OCI-LY7 (cell line): ENCODE results near the gene TSNAX. TPM values are rescaled to one million over a fixed set of nuclear protein-coding genes. Genes with fewer than 3 reads are reported as not detected.

Experiments used
- BruUV-seq: library from RNA; stranded (reverse); fragments of 400-500 nt; replicated peaks from 2 replicates; lab custom pipeline; 2021; lab: Mats Ljungman, UMichigan
- CTCF ChIA-PET: fragments of 300-600 bp; sonication (Branson Sonifier 250); formaldehyde crosslinking; loops from one replicate; lab custom pipeline; 2022; ENCODE audit warnings: antibody characterized with exemption; ENCODE audit not compliant: unreplicated experiment; lab: Charles Lee
- POLR2A ChIA-PET: fragments of 300-600 bp; sonication (Branson Sonifier 250); formaldehyde crosslinking; loops from one replicate; lab custom pipeline; 2022; ENCODE audit warnings: antibody characterized with exemption; lab: Charles Lee
- DNase-seq: peaks from one replicate; pipeline ENCODE4 v3.0.0-alpha.2; 2015; ENCODE audit warnings: low spot score
- H2AFZ ChIP-seq: fragments of 200-600 bp; sonication (generic), shearing (Covaris generic); 2 replicates; pipeline ENCODE4 v1.6.1; 2014; ENCODE audit warnings: mild to moderate bottlenecking, antibody characterized with exemption, low read length, moderate library complexity
- H3K27ac ChIP-seq: fragments of 200-600 bp; sonication (generic); 2 replicates; pipeline ENCODE4 v1.5.1; 2014; ENCODE audit warnings: mixed run types, low read depth, mild to moderate bottlenecking, moderate library complexity, low read length, inconsistent platforms; ENCODE audit not compliant: poor library complexity, severe bottlenecking
- H3K36me3 ChIP-seq: fragments of 200-600 bp; sonication (generic); 2 replicates; pipeline ENCODE4 v1.6.1; 2014; ENCODE audit warnings: mild to moderate bottlenecking, antibody characterized with exemption, low read length, moderate library complexity, mixed read lengths; ENCODE audit not compliant: insufficient read depth
- H3K4me1 ChIP-seq: fragments of 200-600 bp; sonication (generic); 2 replicates; pipeline ENCODE4 v1.5.1; 2014; ENCODE audit warnings: mild to moderate bottlenecking, low read length; ENCODE audit not compliant: insufficient read depth, poor library complexity, severe bottlenecking
- H3K4me2 ChIP-seq: fragments of 200-600 bp; sonication (generic); 2 replicates; pipeline ENCODE4 v1.6.1; 2014; ENCODE audit warnings: mild to moderate bottlenecking, low read length
- H3K4me3 ChIP-seq: fragments of 200-600 bp; sonication (generic); 2 replicates; pipeline ENCODE4 v1.5.1; 2014; ENCODE audit warnings: mild to moderate bottlenecking, low read depth, low read length; ENCODE audit not compliant: poor library complexity, severe bottlenecking
- H3K79me2 ChIP-seq: fragments of 200-600 bp; sonication (generic); 2 replicates; pipeline ENCODE4 v1.6.1; 2016; ENCODE audit warnings: low read depth, mild to moderate bottlenecking, low read length, moderate library complexity, mixed read lengths; ENCODE audit not compliant: insufficient read depth
- H3K9me2 ChIP-seq: fragments of 200-600 bp; sonication (generic); 2 replicates; pipeline ENCODE4 v1.6.1; 2016; ENCODE audit warnings: mild to moderate bottlenecking, low read length, mixed read lengths; ENCODE audit not compliant: insufficient read depth
- H3K9me3 ChIP-seq: fragments of 200-600 bp; sonication (generic); 2 replicates; pipeline ENCODE4 v1.6.1; 2014; ENCODE audit warnings: mild to moderate bottlenecking, mixed run types, low read length, mixed read lengths
- H4K20me1 ChIP-seq: fragments of 200-600 bp; sonication (generic); 2 replicates; pipeline ENCODE4 v1.6.1; 2014; ENCODE audit warnings: mild to moderate bottlenecking, antibody characterized with exemption, low read length, moderate library complexity, mixed read lengths; ENCODE audit not compliant: insufficient read depth
- EZH2phosphoT487 ChIP-seq: fragments of 200-600 bp; sonication (generic); IDR thresholded peaks from 2 replicates; pipeline ENCODE4 v1.6.1; 2018; ENCODE audit warnings: low read depth, borderline replicate concordance, mild to moderate bottlenecking, mixed run types, antibody characterized with exemption, low read length, moderate library complexity, mixed read lengths
- intact Hi-C: fragments of 100-400 bp; cut with micrococcal nuclease; formaldehyde crosslinking; loops from one replicate; pipeline ENCODE4 v1.10.0; 2022; ENCODE audit not compliant: unreplicated experiment
- total RNA-seq, 2 experiments: library from RNA; depleted of rRNA in 1 of 2; stranded (reverse); fragments of >200 nt in 1 of 2; shearing (Covaris generic) in 1 of 2; gene quantifications; 2 replicates each; pipeline ENCODE4 v1.2.3, GENCODE V29; 2014 to 2022
- TF ChIP-seq, protein P1 (sequence below): fragments of 200-600 bp; sonication (generic); conservative IDR thresholded peaks from 2 replicates; pipeline ENCODE4 v1.5.1; 2014; ENCODE audit warnings: mild to moderate bottlenecking, antibody characterized with exemption, low read length, moderate library complexity, mixed read lengths

The TSNAX gene
- total RNA-seq, 2 experiments from 2014 or later, result 17.8 to 31.3 TPM

DNA sequence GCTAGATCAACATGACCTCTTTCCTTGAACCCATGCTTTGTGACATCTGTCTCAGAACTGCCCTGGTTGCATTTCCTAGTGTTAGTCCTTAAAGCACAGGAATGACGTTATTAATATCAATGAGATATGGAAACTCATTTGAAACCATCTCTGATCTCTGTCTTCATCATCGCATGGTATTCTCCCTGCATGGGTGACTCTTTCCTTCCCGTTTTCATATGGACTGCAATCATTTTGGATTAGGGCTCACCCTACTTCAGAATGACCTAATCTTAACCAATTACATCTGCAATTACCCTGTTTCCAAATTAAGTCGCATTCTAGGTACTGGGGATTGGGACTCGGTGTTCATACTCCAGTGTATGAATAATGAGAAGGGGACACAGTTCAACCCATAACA is 56.5 kb downstream of the TSNAX start:
- no peaks in the 10 kb centered on the region for H3K79me2 ChIP-seq
- no peak overlapping the region for H3K4me2 ChIP-seq
- no peak overlapping the region for H3K4me3 ChIP-seq
- no peaks in the 10 kb centered on the region for H3K4me1 ChIP-seq
- intact Hi-C loops, result no loop called here
- no peak overlapping the region for H2AFZ ChIP-seq
- POLR2A ChIA-PET, result no interaction called here
- no TSS peak for BruUV-seq
- no peak for TF ChIP-seq EZH2phosphoT487
- TF ChIP-seq, protein P1, sequence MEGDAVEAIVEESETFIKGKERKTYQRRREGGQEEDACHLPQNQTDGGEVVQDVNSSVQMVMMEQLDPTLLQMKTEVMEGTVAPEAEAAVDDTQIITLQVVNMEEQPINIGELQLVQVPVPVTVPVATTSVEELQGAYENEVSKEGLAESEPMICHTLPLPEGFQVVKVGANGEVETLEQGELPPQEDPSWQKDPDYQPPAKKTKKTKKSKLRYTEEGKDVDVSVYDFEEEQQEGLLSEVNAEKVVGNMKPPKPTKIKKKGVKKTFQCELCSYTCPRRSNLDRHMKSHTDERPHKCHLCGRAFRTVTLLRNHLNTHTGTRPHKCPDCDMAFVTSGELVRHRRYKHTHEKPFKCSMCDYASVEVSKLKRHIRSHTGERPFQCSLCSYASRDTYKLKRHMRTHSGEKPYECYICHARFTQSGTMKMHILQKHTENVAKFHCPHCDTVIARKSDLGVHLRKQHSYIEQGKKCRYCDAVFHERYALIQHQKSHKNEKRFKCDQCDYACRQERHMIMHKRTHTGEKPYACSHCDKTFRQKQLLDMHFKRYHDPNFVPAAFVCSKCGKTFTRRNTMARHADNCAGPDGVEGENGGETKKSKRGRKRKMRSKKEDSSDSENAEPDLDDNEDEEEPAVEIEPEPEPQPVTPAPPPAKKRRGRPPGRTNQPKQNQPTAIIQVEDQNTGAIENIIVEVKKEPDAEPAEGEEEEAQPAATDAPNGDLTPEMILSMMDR, result no peak
- H3K9me3 ChIP-seq, result no peaks in the 10 kb centered on the region
- no peak for DNase-seq
- no peaks in the 10 kb centered on the region for H4K20me1 ChIP-seq
- CTCF ChIA-PET, result no interaction called here
- no peak overlapping the region for H3K27ac ChIP-seq
- no peaks in the 10 kb centered on the region for H3K9me2 ChIP-seq
- H3K36me3 ChIP-seq, result no peaks in the 10 kb centered on the region

DNA sequence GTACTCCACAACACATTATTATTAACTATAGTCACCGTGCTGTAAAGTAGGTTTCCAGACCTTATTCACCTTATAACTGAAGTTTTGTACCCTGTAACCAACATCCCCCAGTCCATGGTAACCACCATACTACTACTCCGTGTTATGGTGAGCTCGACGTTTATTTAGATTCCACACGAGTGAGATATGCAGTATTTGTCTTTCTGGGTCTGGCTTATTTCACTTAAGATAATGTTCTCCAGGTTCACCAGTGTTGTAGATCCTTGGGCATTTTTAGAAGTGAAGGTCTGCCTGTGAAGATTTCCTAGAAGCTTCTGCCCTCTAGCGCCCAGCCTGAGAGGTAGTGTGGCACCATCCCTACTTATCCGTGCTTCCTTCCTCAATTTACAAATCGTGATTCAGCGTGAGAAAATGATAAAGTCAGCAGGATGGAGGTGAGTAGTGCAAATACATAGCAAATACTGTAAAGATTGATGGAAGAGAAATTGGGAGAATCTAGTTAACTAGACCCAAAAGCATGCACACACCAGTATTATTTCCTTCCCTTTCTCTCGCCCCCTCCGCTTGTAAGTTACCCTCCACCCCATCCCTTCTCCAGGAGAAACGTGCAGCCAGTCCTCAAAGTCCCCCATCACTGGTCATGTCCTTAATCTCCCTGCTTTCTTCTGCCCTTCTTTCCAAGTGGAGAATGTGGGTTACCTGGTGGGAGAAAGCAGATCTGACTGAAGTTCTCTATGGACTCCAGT is 62.2 kb downstream of the TSNAX start:
- Histone ChIP-seq H4K20me1 (no peaks in the 10 kb centered on the region), H3K4me1 (no peaks in the 10 kb centered on the region), H3K27ac (no peak overlapping the region), H3K4me2 (peak overlapping the region; percentile 2; the same call in 1 of the 2 replicates), H3K4me3 (no peak overlapping the region), H2AFZ (no peak overlapping the region; the same call in 1 of the 2 replicates), H3K9me2 (no peaks in the 10 kb centered on the region), H3K36me3 (no peaks in the 10 kb centered on the region), H3K9me3 (no peaks in the 10 kb centered on the region), H3K79me2 (no peaks in the 10 kb centered on the region)
- intact Hi-C loops, result loop anchor here (1.0 to 5.0 kb wide), 2 partner anchors 233 to 273 kb away; no protein-coding TSS in a partner anchor
- peak; percentile 68 for DNase-seq
- no TSS peak for BruUV-seq
- CTCF ChIA-PET, result no interaction called here
- POLR2A ChIA-PET, result interaction anchor here (0.7 kb wide), 1 partner anchor 275 kb away, joined by 4 read pairs; no protein-coding TSS in a partner anchor
- TF ChIP-seq EZH2phosphoT487, result no peak
- TF ChIP-seq, protein P1, result peak; percentile 94

DNA sequence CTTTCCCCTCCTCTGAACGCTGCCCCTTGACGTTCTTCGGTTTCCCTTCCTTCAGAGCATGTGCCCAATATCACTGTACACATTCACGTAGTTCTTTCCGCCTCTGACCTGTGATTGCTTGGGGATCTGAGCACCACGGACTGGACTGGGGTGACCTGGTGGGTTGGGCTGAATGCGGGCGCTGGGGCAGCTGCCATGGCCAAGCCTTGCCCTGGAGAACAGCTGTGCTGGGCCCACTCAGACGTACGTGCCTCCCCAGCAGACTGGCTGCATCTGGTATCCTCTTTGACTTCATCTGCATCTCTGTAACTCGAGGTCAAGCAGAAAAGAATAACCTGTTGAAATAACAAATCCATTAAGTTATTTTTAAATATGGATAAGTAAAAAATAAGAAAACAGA is 63.0 kb downstream of the TSNAX start:
- ChIA-PET POLR2A (interaction anchor here (0.7 kb wide), 1 partner anchor 276 kb away, joined by 4 read pairs; no protein-coding TSS in a partner anchor), CTCF (no interaction called here)
- no peak overlapping the region for H2AFZ ChIP-seq
- no peaks in the 10 kb centered on the region for H3K9me3 ChIP-seq
- H4K20me1 ChIP-seq, result no peaks in the 10 kb centered on the region
- no peak for TF ChIP-seq EZH2phosphoT487
- TF ChIP-seq, protein P1, result no peak
- no peaks in the 10 kb centered on the region for H3K79me2 ChIP-seq
- no peak overlapping the region for H3K4me2 ChIP-seq
- BruUV-seq, result no TSS peak
- H3K4me3 ChIP-seq, result no peak overlapping the region
- no peaks in the 10 kb centered on the region for H3K36me3 ChIP-seq
- no peaks in the 10 kb centered on the region for H3K4me1 ChIP-seq
- no peak overlapping the region for H3K27ac ChIP-seq
- intact Hi-C loops, result loop anchor here (5.0 kb wide), 1 partner anchor 274 kb away; no protein-coding TSS in a partner anchor
- no peak for DNase-seq
- no peaks in the 10 kb centered on the region for H3K9me2 ChIP-seq
